Body of pancreas (tissue), 4 donors: ENCODE results near the gene LOXL3.

Experiments
- POLR2A ChIP-seq, 3 donors: fragments of 450-650 bp; IDR thresholded peaks; one replicate each; pipeline ENCODE4 v1.6.1; 2016; ENCODE audit warnings: antibody characterized with exemption in 3 of 3, mild to moderate bottlenecking in 2 of 3
- TF ChIP-seq, protein P1 (sequence below), 7 experiments: fragments of 450-650 bp in 4 of 7; fragments of 200-600 bp in 3 of 7; sonication (generic) in 3 of 7; IDR thresholded peaks; one replicate each; pipeline ENCODE4 v1.5.1; 2016 to 2019; ENCODE audit warnings: antibody characterized with exemption in 7 of 7

DNA sequence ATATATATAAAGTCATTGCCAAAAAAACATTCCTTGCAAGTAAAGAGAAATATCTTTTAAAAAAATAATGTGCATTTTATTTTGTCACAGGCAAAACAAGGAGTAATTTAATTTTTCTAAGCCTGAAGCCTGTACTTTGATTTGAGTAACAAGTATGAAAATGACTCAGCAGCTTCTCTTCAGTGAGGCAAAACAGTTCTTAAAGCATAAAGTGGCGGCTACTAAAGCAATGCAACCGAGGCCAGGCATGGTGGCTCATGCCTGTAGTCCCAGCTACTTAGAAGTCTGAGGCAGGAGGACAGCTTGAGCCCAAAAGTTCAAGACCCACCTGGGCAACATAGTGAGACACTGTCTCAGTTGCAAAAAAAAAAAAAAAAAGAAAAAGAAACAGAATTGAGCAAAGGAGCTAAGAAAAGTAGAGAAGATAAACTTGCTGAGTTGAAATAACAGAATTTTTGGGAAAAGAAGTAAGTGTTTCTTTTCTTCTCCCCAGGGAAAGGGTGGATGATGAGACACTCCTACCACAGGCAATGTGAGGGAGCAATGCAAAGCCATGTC is 30.4 kb upstream of the LOXL3 start:
- TF ChIP-seq, protein P1, sequence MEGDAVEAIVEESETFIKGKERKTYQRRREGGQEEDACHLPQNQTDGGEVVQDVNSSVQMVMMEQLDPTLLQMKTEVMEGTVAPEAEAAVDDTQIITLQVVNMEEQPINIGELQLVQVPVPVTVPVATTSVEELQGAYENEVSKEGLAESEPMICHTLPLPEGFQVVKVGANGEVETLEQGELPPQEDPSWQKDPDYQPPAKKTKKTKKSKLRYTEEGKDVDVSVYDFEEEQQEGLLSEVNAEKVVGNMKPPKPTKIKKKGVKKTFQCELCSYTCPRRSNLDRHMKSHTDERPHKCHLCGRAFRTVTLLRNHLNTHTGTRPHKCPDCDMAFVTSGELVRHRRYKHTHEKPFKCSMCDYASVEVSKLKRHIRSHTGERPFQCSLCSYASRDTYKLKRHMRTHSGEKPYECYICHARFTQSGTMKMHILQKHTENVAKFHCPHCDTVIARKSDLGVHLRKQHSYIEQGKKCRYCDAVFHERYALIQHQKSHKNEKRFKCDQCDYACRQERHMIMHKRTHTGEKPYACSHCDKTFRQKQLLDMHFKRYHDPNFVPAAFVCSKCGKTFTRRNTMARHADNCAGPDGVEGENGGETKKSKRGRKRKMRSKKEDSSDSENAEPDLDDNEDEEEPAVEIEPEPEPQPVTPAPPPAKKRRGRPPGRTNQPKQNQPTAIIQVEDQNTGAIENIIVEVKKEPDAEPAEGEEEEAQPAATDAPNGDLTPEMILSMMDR (IDR thresholded peaks at IDR 0.05): no peak
- no peak for TF ChIP-seq POLR2A (IDR thresholded peaks at IDR 0.05)
